ENCODE results near the gene WNT3A.

DNA sequence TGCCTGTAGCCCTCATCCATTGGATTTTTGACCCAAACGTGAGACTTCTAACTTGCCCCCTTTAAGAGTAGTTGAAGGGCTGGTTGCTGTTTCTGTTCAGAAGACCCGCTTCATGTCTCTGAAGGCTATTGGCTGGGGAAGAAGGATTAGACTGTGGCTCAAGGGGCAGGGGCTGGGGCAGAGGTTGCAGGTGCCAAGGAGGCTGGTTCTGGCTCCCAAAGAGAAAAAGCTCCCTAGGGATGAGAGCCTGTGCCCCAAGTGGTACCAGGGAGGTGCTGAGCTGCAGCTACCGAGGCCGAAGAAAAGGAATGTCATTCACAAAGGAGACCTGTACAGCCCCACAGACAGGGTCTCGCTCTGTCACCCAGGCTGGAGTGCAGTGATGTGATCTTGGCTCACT is 5.8 kb downstream of the WNT3A start:
- TF ChIP-seq, protein P1, sequence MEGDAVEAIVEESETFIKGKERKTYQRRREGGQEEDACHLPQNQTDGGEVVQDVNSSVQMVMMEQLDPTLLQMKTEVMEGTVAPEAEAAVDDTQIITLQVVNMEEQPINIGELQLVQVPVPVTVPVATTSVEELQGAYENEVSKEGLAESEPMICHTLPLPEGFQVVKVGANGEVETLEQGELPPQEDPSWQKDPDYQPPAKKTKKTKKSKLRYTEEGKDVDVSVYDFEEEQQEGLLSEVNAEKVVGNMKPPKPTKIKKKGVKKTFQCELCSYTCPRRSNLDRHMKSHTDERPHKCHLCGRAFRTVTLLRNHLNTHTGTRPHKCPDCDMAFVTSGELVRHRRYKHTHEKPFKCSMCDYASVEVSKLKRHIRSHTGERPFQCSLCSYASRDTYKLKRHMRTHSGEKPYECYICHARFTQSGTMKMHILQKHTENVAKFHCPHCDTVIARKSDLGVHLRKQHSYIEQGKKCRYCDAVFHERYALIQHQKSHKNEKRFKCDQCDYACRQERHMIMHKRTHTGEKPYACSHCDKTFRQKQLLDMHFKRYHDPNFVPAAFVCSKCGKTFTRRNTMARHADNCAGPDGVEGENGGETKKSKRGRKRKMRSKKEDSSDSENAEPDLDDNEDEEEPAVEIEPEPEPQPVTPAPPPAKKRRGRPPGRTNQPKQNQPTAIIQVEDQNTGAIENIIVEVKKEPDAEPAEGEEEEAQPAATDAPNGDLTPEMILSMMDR (IDR thresholded peaks at IDR 0.05; ENCODE audit: low read depth, low read length): no peak
- no peak for TF ChIP-seq POLR2A (IDR thresholded peaks at IDR 0.05; ENCODE audit: extremely low read depth, insufficient read length)

Measured in NB4 (cell line).